NCI-H2196 (cell line): Measurements from ENCODE around the gene SMIM30.

Source experiments
- DNase-seq: peaks from one replicate; lab custom pipeline; 2025; ENCODE audit not compliant: unreplicated experiment; lab: John Stamatoyannopoulos, UW

The SMIM30 gene

DNA sequence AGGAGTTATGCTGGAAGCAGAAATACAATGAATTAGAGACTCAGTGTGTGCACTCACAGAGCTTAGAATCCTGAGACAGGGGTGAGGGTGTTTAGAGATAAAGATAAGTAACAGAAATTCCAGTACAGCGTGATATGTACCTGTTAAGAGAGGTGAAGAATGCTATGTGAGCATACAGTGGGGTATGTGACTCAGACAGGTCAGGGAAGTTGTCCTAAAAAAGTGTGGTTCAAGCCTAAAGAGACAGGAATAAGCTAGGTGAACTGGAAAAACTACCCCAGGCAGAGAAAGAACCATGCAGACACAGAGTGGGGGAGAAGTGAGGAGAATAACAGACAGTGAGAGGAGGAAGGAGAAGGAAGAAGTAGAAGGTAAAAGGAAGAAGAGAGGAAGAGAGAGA, 8.6 kb downstream of the SMIM30 start:
- DNase-seq: no peak

DNA sequence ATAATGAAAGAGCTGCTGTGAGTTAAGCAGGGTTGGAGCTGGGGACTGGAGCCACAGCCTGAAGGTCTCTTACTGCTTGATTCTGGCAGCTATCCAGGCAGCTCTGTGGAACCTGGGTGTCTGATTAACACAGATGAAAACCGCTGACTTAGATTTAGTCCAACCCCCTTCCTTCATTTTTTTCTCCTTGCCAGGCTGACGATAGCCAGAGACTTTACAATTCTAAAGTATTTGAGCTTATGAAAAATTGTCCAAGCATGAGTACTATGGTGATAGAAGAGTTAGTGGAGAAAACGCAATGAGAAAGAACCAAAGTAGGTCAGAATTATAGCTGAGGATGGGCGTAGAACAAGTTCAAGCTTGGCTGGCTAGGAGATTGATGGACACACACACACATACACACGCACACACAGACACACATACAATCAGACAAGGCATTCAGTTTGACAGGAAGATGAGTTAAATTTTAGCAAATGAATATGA, 18.2 kb downstream of the SMIM30 start:
- DNase-seq: no peak

DNA sequence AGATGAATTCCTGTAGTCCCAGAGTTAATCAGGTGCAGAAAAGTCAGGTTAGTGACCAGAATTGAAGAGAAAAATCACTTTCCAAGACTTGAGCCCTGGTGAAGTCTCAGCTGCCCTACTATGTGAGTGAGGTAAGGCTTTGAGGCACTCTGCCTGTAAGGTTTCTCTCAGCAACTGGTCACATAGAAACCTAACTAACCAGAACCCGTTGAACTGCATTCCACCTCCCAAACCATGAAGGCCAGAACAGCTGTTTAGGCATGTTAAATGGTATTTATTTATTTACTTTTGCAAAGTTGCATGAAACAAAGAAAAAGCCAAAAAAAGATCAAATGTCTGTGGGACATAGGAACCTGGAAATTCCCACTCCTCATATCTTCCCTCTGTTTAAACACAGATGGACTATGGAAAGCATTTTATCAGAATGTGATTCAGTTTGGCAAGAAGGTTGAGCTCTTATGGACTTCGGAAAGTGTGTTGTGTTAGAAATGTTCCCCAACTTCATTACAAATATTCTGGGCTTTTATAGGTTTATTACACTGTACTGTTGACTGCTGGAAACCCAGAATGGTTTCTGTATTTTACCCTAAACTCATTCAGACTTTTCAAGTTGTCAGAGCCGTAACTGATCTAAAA, 19.0 kb downstream of the SMIM30 start:
- no peak for DNase-seq

DNA sequence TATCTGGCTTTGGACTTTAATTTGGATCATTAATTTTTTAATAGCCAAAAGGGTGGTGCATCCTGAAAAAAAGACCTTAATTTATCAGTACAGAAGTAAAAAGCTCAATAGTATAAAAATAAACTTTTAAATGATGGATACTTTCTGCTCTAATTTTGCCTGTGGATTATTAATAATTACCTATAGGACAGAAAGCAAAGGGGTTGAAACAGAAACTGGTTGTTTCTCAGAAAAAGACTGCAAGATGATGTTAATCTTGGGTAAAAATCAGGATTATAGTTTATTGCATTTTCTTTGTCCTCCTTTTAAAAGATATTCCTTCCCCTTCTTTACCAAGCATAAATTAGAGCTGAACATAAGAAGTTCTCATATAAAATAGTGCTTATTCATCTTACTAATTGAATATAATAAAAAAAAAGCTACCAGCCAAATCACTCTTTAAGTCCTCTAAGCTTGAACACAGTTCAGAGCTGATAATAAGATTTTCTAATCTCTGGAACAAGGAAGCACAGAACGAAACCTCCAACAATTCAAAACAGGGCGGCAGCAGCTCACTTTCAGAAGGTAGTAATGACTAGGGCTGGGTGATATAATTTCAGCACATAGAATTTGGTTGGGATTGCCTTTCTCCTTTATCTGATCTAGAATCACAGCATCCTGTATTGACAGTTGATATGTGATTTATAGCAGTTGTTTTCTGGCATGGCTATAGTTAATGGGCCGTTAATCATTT, 23.7 kb downstream of the SMIM30 start:
- DNase-seq: no peak

DNA sequence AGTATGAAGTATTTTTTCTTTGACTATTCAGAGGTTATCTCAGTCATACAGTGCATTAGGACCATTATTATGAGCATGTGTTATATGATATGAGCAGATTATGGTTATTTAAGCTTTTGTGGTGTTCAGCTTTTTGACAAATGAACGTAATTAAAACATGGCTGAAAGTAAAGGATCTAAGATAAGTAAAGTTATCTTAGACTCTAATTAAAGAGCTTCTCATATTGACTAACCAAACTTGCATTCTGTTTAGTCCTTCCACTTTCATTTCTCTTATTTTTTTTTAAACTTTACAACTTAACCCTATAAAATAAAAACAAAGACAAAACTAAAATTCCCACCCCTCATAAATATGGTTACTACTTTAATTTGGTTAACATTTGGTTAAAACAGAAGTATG, 24.8 kb downstream of the SMIM30 start:
- DNase-seq: no peak

DNA sequence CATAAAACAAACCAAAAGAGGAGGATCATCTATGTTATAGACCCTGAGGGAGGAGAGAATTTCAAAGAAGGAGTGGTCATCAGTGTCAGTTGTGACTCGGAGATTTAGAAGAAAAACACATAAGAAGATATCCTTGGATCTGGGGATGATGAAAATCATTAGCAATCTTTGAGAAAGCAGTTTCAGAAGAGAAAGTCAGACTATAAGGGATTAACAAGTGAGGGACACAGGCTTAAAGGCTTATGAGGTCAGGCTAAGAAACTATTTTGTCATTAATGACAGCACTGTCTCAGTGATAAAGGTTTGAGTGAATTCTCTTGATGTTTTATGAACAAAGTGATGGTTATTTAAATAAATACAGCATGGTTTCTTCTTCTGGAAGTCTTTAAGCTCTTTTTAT, 25.6 kb downstream of the SMIM30 start:
- DNase-seq: no peak

DNA sequence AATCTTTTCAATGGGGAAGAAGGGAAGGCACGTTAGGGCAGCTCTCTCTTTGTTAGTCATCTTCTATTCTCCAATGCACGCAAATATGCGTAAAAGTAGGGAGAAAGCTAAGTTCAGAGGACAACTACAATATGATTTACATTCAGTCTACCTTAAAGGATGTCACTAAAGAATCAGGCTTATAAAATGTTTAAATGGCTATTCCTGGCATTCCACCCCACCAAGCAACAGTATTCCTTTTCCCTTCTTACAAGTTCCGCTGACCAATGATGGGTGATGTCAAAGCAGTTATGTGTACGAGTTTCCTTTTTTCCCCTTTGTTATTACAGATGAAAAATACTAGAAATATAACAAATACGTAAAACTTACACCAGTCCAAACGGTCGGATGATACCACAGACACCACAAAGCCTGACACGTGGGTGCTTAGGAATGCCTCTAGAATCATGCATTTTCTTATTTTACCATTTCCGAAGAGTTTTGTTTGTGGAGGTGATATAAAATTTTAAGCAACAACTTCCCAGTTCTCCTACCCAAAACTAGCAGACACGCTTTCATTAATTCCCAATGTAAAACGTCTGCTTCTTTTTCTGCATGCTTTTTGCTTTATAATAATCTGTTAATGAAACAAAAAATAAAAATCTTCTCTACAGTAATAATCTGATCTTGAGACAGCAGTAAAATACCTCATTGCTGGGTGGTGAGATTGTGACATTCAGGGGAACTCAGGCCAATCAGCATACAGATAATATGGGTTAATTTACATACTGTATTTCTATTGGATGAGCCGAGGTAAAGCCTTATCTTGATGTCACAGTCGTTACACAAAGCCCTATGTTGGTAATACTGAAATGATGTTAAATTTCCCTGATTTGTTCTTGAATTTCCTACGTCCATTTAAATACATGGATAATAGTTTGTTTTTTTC, 31.0 kb downstream of the SMIM30 start:
- DNase-seq: no peak

DNA sequence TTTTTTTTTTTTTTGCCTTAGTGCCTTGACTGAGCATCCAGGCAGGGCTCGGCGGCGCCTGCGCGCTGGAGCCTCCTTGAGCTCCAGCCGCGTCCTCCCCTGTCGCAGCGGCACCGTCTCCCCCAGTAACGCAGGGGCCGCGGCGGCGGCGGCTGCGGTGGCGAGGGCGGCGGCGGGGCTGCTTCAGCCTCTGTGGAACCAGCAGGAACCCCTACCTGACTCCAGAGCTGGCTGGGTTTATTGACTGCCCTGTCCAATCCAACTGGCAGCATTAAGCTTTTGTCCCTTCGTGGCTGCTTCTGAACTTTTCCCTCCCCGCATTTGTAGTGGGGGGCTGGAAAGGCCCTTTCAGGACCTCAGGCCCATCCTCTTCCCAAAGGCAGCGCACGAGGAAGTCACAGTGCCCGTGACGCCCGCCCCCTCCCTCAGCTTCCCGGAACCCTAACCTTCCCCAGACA, 31.9 kb downstream of the SMIM30 start, which contains the start of gene GPR85:
Gene GPR85, minus strand, starts transcription at position 397 of the 458 bp plus-strand sequence. CDS start 2,106 bp downstream, outside the sequence.
- no peak for DNase-seq

DNA sequence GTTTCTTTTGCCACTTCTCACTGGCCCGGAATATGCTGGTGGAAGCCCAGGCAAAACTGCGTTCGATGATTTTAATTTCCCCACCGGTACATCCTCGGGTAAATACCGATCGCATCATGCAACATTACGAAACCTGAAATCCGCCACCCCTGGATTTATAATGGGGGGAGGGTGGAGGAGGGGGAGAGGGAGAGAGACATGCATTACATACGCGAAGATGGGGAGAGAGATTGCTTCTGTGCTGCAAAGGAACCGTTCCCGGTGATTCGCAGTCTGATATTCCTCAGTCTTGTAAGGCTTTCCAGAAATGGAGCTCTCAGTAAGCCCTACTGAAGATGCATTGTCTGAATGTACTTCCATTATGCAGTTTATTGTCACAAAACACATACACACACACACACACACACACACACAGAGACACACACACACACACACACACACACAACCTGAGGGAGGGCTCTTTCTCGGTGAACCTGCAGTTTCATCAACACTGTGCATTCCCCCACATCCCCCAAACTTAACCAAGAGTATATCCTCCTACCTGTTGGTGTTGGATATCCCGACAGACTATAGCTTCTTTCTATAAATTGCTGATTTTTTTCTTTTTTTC, 32.5 kb downstream of the SMIM30 start:
- DNase-seq: no peak

DNA sequence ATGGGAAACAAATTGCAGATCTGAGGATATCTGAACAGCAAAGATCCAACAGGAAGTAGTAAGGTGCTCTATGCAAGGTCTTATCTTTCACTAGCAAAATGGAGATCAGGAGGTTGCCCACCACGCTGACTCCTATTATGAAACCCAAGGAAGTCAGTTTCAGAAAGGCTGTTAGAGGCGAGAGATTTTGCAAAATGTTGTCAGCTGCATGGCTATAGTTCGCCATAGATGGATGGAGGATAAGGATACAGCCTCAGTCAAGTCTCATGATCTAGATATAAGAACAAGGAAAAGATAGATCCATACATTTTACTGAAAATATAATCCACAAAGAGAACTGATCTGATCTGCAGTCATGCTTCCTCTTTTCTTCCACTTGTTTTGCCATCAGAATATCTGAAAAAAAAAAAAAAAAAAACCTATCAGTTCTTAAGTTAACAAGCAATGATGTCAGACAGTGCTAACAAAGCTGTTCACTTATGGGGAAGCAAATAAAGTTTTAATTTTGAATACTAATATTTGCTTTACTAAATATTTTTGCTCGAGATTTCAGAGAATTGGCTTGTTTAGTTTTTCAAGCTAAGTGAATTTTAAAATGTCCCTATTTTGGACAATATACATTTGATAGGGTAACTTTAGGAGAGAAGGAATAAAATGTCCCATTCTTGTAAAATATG, 33.7 kb downstream of the SMIM30 start:
- DNase-seq: no peak

DNA sequence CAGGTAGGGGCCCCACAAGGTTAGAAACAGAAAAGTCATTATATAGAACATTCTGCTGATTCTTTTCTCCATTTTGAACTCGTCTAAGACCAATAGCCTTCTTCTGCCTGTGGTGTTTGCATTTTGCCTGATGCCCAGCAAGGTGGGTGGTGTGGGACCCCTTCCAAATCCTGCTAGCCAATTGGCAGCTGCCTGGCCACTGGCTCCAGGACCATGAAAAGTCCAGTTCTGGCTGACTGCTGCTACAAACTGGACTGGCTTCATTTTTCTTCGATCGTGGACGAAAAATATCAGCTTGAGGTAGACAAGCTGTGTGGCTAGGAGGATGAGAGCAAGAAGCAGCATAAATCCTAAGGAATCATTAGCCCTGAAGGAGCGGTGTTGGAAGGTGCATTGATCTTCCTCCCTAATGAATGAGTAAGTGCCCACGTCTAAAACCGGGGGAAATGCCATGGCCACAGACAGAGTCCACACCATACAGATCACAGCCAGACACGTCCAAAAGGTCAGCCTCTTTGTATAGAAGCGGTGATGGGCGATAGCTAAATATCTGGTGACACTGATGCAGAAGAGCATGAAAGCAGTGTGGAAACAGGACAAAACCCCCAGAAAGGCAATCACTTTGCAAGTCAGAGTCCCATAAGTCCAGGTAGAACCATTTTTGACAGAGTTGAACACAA, 34.4 kb downstream of the SMIM30 start:
- DNase-seq: no peak

DNA sequence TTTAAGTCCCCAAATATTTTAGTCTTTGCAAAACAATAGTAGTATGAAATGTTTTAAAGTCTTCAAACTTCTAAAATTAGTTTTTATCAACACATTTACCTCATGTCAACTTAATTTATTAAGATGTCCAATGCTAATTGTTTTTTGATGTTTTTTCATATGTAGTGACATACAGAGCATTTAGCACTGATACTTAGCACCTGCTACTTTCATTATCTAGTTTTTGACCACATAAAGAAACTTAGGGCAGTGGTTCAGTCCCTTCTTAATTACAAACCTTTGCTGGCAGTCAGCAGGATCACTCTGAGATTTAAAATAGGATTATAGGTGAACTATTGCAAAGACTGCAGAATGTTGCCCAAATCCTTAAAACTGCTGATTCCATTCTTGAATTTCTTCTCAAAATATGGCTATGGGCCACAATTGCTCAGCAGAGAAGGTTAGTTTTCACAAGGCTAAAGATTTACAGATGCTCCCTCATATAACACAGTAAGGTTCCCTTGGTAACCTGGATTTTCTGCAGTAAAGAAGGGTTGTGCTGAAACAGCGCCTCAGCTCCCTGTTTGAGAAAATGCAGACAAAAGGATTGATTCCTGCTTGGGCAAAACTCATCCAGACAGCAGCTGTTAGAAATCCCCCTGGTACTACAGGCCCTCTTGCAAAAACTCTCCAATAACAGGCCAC, 35.1 kb downstream of the SMIM30 start:
- DNase-seq: no peak

DNA sequence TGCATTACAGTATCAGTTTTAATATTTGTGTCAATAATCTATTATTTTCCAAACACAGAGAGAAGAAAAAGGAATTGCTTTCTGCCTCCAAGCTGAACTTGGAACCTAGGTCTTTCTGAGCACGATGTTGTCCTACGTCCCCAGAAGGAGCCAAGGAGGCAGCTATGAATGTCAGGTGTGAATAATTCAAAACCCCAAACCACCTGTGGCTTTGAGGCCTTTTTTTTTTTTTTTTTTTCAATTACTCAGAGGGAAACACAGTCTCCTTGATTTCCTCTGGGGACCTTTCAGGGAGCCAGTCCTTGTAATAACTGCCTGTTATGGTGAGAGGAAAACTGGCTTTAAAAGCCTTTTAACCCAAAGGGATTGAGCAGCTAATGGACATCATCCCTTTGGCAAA, 40.0 kb downstream of the SMIM30 start:
- DNase-seq: no peak

DNA sequence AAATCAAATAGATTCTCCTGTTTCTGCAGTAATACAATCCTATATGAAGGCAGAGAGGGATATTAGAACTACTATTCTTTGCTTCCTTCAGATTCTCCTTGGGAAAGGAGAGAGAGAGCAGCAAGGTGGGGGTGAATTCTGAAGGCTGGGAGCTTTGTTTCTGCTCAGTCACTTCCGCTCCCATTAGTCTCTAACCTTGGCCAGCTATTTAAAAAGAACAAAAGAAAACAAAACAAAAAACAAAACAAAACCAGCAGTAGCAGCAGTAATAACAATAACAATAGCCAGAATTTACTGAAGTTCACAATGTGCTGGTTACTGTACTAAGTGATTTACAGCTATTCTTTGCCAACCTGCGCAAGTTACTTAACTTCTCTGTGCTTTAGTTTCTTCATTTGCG, 41.7 kb downstream of the SMIM30 start:
- DNase-seq: no peak

DNA sequence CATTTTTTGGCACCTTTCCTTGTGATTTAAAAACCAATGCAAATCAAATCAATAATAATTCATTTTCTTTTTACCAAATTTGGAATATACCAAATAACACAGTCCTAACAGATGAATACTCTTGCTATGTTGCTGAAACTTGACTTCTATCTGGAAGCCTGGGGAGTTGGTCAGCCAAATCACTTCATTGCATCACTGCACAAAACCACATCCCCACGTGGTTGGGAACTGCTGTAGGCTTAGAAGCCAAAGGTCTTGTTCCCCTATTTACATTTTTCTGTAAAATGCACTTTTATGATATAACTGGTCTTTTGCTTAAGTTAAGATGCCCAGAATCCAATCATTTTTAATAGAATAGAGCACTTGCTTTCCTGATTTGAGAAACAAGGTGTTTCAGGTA, 46.9 kb downstream of the SMIM30 start:
- no peak for DNase-seq
